H9 (cell line): ENCODE data around the gene ERN1. TPM values are rescaled to one million over a fixed set of nuclear protein-coding genes. Genes with fewer than 3 reads are reported as not detected.

Experiments
- DNase-seq: peaks from one replicate; pipeline ENCODE4 v3.0.0-alpha.2; 2017
- H2AFZ ChIP-seq: one replicate; pipeline ENCODE4 v1.6.1; 2013; ENCODE audit warnings: mild to moderate bottlenecking, low read length, control low read depth, moderate library complexity
- H2AK5ac ChIP-seq: 2 replicates; pipeline ENCODE4 v1.6.1; 2013; ENCODE audit warnings: low read length, control low read depth, mixed read lengths; ENCODE audit not compliant: insufficient read length
- H2BK120ac ChIP-seq: one replicate; pipeline ENCODE4 v1.6.1; 2013; ENCODE audit warnings: low read depth, mild to moderate bottlenecking, low read length, control low read depth, inconsistent platforms; ENCODE audit not compliant: poor library complexity, severe bottlenecking
- H2BK12ac ChIP-seq: 2 replicates; pipeline ENCODE4 v1.6.1; 2013; ENCODE audit warnings: low read length, control low read depth, mixed read lengths, low read depth; ENCODE audit not compliant: insufficient read length
- H2BK15ac ChIP-seq: 2 replicates; pipeline ENCODE4 v1.6.1; 2013; ENCODE audit warnings: low read depth, low read length, control low read depth
- H2BK20ac ChIP-seq: one replicate; pipeline ENCODE4 v1.6.1; 2013; ENCODE audit warnings: low read depth, mild to moderate bottlenecking, low read length, control low read depth, inconsistent platforms; ENCODE audit not compliant: poor library complexity, severe bottlenecking
- H2BK5ac ChIP-seq: 2 replicates; pipeline ENCODE4 v1.6.1; 2013; ENCODE audit warnings: low read length, control low read depth, mixed read lengths; ENCODE audit not compliant: insufficient read length
- H3K14ac ChIP-seq: 2 replicates; pipeline ENCODE4 v1.6.1; 2013; ENCODE audit warnings: low read length, control low read depth; ENCODE audit not compliant: insufficient read depth
- H3K18ac ChIP-seq: 2 replicates; pipeline ENCODE4 v1.6.1; 2013; ENCODE audit warnings: low read depth, mild to moderate bottlenecking, mixed read lengths, low read length, control low read depth; ENCODE audit not compliant: insufficient read length
- H3K23ac ChIP-seq: 2 replicates; pipeline ENCODE4 v1.6.1; 2013; ENCODE audit warnings: low read length, control low read depth, mixed read lengths, low read depth; ENCODE audit not compliant: insufficient read length
- H3K23me2 ChIP-seq: 2 replicates; pipeline ENCODE4 v1.6.1; 2013; ENCODE audit warnings: low read depth, mild to moderate bottlenecking, mixed read lengths, low read length, control low read depth; ENCODE audit not compliant: insufficient read length, poor library complexity, severe bottlenecking
- H3K27ac ChIP-seq: 2 replicates; pipeline ENCODE4 v1.5.1; 2013; ENCODE audit warnings: low read length, control low read depth, mixed read lengths, low read depth; ENCODE audit not compliant: insufficient read length
- H3K27me3 ChIP-seq: 2 replicates; pipeline ENCODE4 v1.6.1; 2013; ENCODE audit warnings: low read length, control low read depth, inconsistent platforms; ENCODE audit not compliant: insufficient read depth
- H3K4ac ChIP-seq: 2 replicates; pipeline ENCODE4 v1.6.1; 2013; ENCODE audit warnings: low read depth, mild to moderate bottlenecking, control low read depth, inconsistent platforms, low read length, moderate library complexity
- H3K4me1 ChIP-seq: 2 replicates; pipeline ENCODE4 v1.6.1; 2013; ENCODE audit warnings: low read length, control low read depth, inconsistent platforms; ENCODE audit not compliant: insufficient read depth
- H3K4me2 ChIP-seq: 2 replicates; pipeline ENCODE4 v1.6.1; 2013; ENCODE audit warnings: low read length, control low read depth, mixed read lengths; ENCODE audit not compliant: insufficient read length, insufficient read depth
- H3K56ac ChIP-seq: 2 replicates; pipeline ENCODE4 v1.6.1; 2013; ENCODE audit warnings: low read depth, mild to moderate bottlenecking, mixed read lengths, low read length, control low read depth; ENCODE audit not compliant: insufficient read length
- H3K79me1 ChIP-seq: 2 replicates; pipeline ENCODE4 v1.6.1; 2013; ENCODE audit warnings: low read depth, mild to moderate bottlenecking, moderate library complexity, low read length, control low read depth, inconsistent platforms; ENCODE audit not compliant: insufficient read depth, poor library complexity, severe bottlenecking
- H3K79me2 ChIP-seq: 2 replicates; pipeline ENCODE4 v1.6.1; 2013; ENCODE audit warnings: low read length, control low read depth, inconsistent platforms; ENCODE audit not compliant: insufficient read depth
- H3K9ac ChIP-seq: 2 replicates; pipeline ENCODE4 v1.6.1; 2013; ENCODE audit warnings: low read length, control low read depth, mixed read lengths; ENCODE audit not compliant: insufficient read length; ENCODE audit errors: extremely low read depth
- H3K9me3 ChIP-seq: one replicate; pipeline ENCODE4 v1.6.1; 2013; ENCODE audit warnings: low read depth, low read length, inconsistent platforms; ENCODE audit not compliant: control insufficient read depth
- H3T11ph ChIP-seq: one replicate; pipeline ENCODE4 v1.6.1; 2013; ENCODE audit warnings: mild to moderate bottlenecking, low read length, control low read depth, inconsistent platforms
- H4K20me1 ChIP-seq: one replicate; pipeline ENCODE4 v1.6.1; 2013; ENCODE audit not compliant: control insufficient read depth, insufficient read length, insufficient read depth
- H4K5ac ChIP-seq: 2 replicates; pipeline ENCODE4 v1.6.1; 2013; ENCODE audit warnings: low read depth, mild to moderate bottlenecking, mixed read lengths, low read length, control low read depth; ENCODE audit not compliant: insufficient read length
- H4K8ac ChIP-seq: replicated peaks from 2 replicates; pipeline ENCODE4 v1.6.1; 2013; ENCODE audit warnings: low read length, control low read depth, mixed read lengths, low read depth; ENCODE audit not compliant: insufficient read length
- H4K91ac ChIP-seq: 2 replicates; pipeline ENCODE4 v1.6.1; 2013; ENCODE audit warnings: low read depth, mild to moderate bottlenecking, moderate library complexity, mixed read lengths, low read length, control low read depth; ENCODE audit not compliant: insufficient read length
- H3K27ac Mint-ChIP-seq, 3 experiments: 2 replicates in 2 of 3; 3 replicates in 1 of 3; pipeline ENCODE4 v1.8.0; 2020 to 2021; ENCODE audit warnings: mixed read lengths in 3 of 3, mild to moderate bottlenecking in 1 of 3, moderate library complexity in 1 of 3
- H3K27me3 Mint-ChIP-seq: 2 replicates; pipeline ENCODE4 v1.8.0; 2021; ENCODE audit warnings: low read depth, mild to moderate bottlenecking, moderate library complexity, mixed read lengths
- H3K36me3 Mint-ChIP-seq, 3 experiments: 2 replicates in 2 of 3; 3 replicates in 1 of 3; pipeline ENCODE4 v1.8.0; 2020 to 2021; ENCODE audit warnings: low read depth in 3 of 3, mixed read lengths in 3 of 3; ENCODE audit not compliant: insufficient read depth in 1 of 3
- H3K4me1 Mint-ChIP-seq, 2 experiments: 2 replicates each; pipeline ENCODE4 v1.8.0; 2020; ENCODE audit warnings: mixed read lengths in 2 of 2
- H3K4me3 Mint-ChIP-seq, 2 experiments: 2 replicates in 1 of 2; 3 replicates in 1 of 2; pipeline ENCODE4 v1.8.0; 2020 to 2021; ENCODE audit warnings: mild to moderate bottlenecking in 2 of 2, mixed read lengths in 2 of 2, moderate library complexity in 1 of 2
- H3K9me3 Mint-ChIP-seq, 2 experiments: 2 replicates in 1 of 2; 3 replicates in 1 of 2; pipeline ENCODE4 v1.8.0; 2020; ENCODE audit warnings: mild to moderate bottlenecking in 2 of 2, mixed read lengths in 2 of 2, moderate library complexity in 1 of 2
- WGBS: extraction: QIAGEN DNeasy Blood & Tissue Kit; methylation state at CpG from one replicate; pipeline ENCODE4 v1.1.7; 2013; ENCODE audit warnings: missing lambda C conversion rate, low lambda C conversion rate, mixed read lengths; ENCODE audit not compliant: insufficient read length; ENCODE audit errors: extremely low coverage; 5-methylcytosine and 5-hydroxymethylcytosine counted together
- total RNA-seq: library from RNA; stranded (reverse); gene quantifications from 2 replicates; pipeline ENCODE4 v1.2.1, GENCODE V29; 2021
- TF ChIP-seq, protein P1 (sequence below): fragments of 200-600 bp; sonication (generic); conservative IDR thresholded peaks from 3 replicates; pipeline ENCODE4 v1.8.0; 2021; ENCODE audit warnings: antibody characterized with exemption, mild to moderate bottlenecking

ERN1 gene
- total RNA-seq, 1 experiment from 2014 or later, result 5.0 TPM

DNA sequence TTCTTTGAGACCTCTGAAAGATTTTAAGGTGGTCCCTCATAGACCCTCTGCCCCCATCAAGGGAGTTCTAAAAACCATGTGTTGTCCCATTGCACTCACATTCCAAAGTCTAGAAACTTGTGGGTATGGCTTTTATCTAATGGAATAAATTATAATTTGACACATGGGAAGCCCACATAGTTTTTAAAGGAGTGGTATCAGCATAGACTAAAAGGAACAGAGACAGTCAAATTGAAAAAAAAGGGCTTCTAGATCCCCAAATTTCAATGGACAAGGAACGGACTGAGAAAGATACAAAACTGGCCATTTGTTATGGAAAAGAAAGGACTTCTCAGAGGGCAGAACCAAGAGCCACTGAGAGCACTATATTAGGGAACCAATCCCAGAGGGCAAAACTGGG lies 60.8 kb downstream of the ERN1 start:
- WGBS, result no CpG with 5 or more reads among the region's 1 CpG
- Mint-ChIP-seq H3K36me3 (peaks cover 28 to 34% (median 30%) of the 10 kb centered on the region in 3 experiments), H3K27me3 (no peaks in the 10 kb centered on the region; the same call in 1 of the 2 replicates), H3K9me3 (peaks cover 16 to 18% of the 10 kb centered on the region in 2 experiments), H3K4me3 (no peak overlapping the region), H3K4me1 (peaks cover 6% of the 10 kb centered on the region in 2 experiments), H3K27ac (no peak overlapping the region)
- Histone ChIP-seq H2BK20ac (no peak overlapping the region), H3K14ac (no peak overlapping the region), H3K23ac (no peak overlapping the region), H3K4ac (no peak overlapping the region), H2BK5ac (no peak overlapping the region), H3K9ac (no peak overlapping the region), H2AFZ (no peak overlapping the region), H3T11ph (no peak overlapping the region), H4K20me1 (no peaks in the 10 kb centered on the region), H3K4me1 (no peaks in the 10 kb centered on the region), H3K23me2 (no peaks in the 10 kb centered on the region), H4K5ac (no peak overlapping the region), H3K27me3 (no peaks in the 10 kb centered on the region), H4K91ac (no peak overlapping the region), H3K18ac (no peak overlapping the region), H4K8ac (no peak overlapping the region), H2BK120ac (no peak overlapping the region), H2AK5ac (no peak overlapping the region), H2BK12ac (no peak overlapping the region), H3K27ac (no peak overlapping the region), H3K79me1 (no peaks in the 10 kb centered on the region), H3K4me2 (no peak overlapping the region), H3K9me3 (peaks cover 9% of the 10 kb centered on the region), H3K79me2 (no peaks in the 10 kb centered on the region), H2BK15ac (no peak overlapping the region), H3K56ac (no peak overlapping the region)
- no peak for DNase-seq
- TF ChIP-seq, protein P1, sequence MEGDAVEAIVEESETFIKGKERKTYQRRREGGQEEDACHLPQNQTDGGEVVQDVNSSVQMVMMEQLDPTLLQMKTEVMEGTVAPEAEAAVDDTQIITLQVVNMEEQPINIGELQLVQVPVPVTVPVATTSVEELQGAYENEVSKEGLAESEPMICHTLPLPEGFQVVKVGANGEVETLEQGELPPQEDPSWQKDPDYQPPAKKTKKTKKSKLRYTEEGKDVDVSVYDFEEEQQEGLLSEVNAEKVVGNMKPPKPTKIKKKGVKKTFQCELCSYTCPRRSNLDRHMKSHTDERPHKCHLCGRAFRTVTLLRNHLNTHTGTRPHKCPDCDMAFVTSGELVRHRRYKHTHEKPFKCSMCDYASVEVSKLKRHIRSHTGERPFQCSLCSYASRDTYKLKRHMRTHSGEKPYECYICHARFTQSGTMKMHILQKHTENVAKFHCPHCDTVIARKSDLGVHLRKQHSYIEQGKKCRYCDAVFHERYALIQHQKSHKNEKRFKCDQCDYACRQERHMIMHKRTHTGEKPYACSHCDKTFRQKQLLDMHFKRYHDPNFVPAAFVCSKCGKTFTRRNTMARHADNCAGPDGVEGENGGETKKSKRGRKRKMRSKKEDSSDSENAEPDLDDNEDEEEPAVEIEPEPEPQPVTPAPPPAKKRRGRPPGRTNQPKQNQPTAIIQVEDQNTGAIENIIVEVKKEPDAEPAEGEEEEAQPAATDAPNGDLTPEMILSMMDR, result no peak
